ENCODE results near the gene ZNF672.
"Not testable (repeated sequence)": the region's sequence is repeated elsewhere in the genome, so short reads cannot be mapped to it uniquely, and the experiment has no call there.

The ZNF672 gene

GRCh38 chr1:248837781-248838356 lies at the start of gene ZNF672:
TSS of gene ZNF672 (plus strand) at chr1:248838224. CDS start at chr1:248847275, 9,051 bp downstream.
- peak; percentile 95 for DNase-seq

GRCh38 chr1:248788327-248788726 lies 49.7 kb upstream of the ZNF672 start:
- no peak for DNase-seq

GRCh38 chr1:248789337-248789736 lies 48.7 kb upstream of the ZNF672 start:
- DNase-seq: not testable (repeated sequence)

DNA sequence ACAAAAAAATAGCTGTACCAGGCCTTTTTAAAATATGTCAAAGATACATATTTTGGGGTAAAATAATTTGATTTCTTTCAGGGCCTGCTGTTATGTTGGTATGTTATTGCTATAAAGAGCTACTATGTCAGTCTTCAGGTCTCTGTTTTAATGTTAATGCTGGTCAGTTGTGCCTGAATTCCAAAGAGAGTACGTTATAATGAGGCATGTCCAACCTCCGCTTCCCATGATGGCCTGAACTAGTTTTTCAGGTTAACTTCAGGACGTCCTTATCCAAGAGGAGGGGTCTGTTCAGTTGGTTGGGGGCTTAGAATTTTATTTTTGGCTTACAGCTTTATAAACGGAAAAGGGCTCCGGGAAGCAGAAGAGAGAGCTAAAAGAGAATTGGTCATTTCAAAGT lies 47.6 kb upstream of the ZNF672 start:
- DNase-seq: no peak

- no peak for DNase-seq
Measured at GRCh38 chr1:248791010-248791409, 47.0 kb upstream of the ZNF672 start.

- no peak for DNase-seq
Measured at GRCh38 chr1:248792342-248792741, 45.7 kb upstream of the ZNF672 start.

DNA sequence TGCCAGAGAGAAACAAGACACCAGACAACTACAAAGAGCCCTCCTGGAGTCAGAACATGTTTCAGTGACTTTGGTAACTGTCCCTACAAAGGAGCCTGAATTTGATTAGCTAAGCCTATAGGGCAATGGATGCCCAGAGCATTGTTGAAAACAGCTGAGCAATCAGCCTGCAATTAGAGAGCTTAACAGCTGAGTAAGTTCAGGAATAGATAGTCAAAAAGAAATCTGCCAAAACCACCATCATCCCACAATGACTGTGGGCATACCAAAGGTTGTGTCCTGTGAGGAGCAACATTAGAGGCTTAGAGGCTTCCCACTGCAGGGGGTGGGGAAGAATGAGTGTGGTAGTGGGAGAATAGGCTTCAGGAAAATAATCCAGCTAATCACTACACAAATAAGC lies 44.4 kb upstream of the ZNF672 start:
- DNase-seq: no peak

- DNase-seq: not testable (repeated sequence)
Measured at GRCh38 chr1:248794663-248795062, 43.4 kb upstream of the ZNF672 start.

DNA sequence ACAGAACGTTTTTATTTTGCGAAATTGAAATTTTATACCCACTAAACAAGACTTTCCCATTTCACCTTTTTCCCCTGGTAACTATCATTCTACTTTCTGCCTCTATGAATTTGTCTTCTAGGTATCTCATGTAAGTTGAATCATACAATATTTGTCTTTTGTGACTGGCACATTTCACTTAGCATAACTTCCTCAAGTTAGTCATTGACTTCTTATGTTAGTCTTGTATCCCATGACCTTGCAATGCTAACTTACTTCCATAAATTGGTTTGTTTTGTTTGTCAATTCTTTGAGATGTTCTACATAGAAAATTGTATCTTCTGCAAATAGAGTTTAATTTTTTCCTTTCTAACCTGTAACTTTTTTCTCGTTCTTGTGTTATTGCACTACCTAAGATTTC lies 39.2 kb upstream of the ZNF672 start:
- no peak for DNase-seq

GRCh38 chr1:248800459-248800858 lies 37.6 kb upstream of the ZNF672 start:
- DNase-seq: no peak

DNA sequence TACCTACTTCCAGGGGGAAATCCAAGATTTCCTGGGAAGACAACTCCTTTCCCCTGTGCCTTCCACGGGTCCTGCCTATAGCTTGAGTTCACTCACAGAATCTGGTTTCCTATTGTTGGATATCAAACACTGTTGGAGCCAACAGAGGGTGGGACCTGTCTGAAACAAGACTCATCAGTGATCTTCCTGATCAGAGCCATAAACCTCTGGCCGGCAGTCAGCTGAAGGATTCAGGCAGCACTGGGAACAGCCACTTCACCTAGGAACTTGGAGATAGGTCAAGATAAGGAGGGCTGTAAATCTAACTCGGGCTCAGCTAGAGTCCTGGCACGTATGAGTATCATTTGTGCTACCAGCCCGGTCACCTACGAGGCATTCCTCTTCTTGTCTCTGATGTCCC lies 35.6 kb upstream of the ZNF672 start:
- no peak for DNase-seq

GRCh38 chr1:248803501-248803900 lies 34.5 kb upstream of the ZNF672 start:
- DNase-seq: not testable (repeated sequence)

GRCh38 chr1:248804771-248805681 lies 33.0 kb upstream of the ZNF672 start:
- DNase-seq: no peak

- DNase-seq: no peak
Measured at GRCh38 chr1:248805876-248806275, 32.1 kb upstream of the ZNF672 start.

DNA sequence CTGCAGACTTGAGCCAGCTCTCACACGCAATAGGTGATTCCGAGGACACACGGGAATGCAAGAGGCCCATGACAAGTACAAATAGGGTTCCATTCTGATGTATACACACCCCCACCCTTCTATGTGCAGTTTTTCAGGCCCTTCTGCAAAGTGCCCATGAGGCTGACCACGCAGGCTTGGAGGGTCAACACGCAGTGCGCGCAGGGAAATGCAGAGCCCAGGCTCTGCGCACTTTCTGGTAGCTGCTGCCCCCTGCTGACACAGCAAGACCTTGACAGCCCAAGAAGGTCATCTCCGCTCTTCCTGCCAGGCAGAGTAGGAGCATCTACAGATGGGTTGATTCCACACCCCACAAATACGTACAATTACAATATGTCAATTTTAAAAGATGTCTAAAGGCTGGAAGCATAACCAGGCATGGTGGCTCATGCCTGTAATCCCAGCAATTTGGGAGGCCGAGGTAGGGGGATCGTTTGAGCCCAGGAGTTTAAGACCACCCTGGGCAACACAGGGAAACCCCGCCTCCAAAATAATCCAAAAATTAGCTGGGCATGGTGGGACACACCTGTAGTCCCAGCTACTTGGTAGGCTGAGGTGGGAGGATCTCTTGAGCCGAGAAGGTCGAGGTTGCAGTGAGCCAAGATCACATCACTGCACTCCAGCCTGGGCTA lies 30.8 kb upstream of the ZNF672 start:
- peak; percentile 64 for DNase-seq

DNA sequence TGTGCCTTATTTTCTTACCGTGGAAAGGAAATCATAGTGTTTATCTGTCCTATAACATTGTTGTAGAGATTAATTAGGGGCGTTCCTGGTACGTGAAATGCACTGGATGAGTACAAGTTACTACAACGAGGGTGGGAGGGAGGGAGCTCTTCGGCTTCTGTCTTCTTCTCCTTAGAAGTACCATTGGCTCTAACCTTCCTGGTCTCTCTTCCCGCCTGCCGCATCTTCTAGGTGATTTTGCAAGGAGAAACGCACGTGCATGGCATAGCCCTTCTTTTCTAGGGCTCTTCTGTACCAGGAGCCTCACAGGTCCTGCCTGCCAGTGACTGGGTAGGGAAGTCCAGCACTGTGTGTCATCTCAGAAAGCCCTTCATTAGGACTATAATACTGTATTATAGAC lies 29.1 kb upstream of the ZNF672 start:
- no peak for DNase-seq

GRCh38 chr1:248810000-248810726 lies 27.9 kb upstream of the ZNF672 start:
- DNase-seq: no peak

DNA sequence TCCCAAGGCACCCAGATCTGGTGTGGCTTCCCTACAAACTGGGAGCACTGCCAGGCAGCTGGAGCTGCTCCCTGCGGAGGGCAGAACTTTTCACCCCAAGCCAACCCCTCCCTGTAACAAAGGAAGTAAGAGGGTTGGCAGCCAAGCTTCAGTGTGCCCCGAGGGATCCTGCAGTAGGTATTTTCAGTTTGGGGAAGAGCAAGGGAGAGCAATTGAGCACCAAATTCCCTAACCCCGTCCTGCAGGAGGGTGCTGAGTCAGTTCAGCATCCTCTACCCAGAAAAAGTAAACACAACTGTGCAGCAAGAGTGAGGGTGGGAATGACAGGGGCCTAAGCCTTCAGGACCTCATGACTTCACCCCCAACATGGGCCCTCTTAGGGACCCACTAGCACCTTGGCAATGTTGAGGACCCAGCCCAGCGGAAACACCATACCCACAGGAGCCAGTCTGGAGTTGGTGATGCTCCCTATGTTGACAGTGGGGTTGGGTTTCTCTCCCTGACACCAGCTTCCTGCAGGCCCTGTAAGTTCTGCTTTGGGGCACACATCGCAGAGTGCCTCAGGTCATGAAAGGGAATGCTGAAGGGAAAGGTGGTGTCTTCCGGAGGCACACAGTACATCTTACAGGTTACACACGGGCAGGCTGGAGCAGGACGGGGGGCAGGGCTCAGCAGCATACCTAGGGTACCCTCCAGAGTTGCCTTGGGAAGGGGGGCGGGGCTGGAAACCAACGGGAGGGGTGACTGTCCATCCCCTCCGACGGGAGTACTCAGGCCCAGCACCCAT lies 27.1 kb upstream of the ZNF672 start:
- DNase-seq: no peak

DNA sequence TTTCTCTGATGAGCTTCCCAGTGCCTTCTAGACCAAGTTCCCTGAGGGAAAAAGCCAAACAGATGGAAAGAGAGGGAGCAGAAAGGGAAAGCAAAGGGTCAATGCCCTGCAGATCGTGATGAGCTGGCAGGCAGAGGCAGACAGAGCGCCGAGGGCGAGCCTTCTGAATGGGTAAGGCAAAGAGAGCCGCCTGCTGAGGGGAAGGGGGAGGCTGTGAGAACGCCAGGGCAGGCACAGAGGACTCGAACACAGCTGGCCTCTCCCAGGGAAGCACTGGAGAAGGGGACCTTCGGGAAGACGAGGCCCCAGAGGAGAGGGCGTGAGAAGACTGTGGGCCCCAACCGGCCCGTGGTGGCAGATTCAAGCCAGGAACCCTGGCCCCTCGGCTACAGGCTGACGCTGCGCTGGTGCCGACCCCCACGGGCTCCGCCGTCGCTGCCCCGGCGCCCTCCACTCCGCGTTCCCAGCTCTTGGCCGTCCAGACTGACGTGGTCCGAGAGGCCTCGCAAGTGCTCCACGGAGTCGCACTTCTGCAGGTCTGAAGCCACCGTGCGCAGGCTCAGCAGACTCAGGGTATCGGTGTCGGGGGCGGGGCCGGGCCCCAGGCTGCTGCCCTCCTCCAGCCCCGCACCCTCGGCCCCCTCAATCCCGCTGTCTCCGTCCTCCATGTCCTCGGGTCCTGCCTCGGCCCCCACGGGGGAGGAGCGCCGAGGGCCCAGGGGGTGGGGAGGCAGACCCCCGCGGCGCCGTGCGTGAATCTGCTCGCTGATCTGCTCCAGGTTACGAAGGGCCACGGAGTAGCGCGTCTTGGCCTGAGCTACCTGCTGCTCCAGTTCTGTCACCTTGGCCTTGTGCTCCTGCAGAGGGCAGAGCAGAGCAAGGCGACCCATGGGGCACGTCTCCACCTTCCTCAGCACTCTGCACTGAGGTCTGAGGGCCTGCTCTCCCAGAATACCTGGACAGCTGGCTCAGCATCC lies 26.2 kb upstream of the ZNF672 start:
- DNase-seq: no peak

DNA sequence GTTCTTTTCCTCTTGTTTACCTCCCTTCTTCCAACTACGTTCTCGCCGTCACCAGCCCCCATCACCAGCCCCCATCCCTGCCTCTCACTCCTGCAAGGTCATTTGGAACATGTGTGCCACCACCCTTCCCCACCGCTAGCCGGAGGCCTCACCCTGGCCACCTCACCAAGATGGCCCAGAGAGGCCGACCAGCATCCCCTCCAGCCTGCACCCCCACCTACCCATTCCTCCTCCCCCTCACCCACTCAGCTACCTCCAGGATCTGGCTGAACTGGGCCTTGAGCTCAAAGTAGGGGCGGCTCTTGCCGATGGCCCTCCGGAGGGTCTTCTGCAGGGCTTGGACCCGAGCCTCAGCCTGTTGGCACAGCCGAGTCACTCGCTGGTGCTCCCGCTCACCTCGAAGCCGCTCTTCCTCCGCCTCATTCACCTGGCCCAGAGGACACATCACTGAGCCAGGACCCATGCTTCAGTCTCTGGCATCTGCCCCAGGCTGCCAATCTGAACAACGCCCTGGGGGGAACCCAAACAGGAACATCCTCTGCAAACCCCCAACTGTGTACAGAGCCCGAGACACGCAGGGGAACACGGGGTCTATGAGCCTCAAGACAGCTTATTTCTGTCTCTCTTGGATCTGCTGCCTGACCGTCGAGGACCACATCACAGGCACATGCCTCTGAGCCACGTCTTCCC lies 25.1 kb upstream of the ZNF672 start:
- no peak for DNase-seq
